ENCODE results near the gene DEFB121.

DEFB121 gene

GRCh38 chr20:31355981-31356380, 50.0 kb downstream of the DEFB121 start:
- DNase-seq = no peak
